ENCODE results near the gene TPM3. TPM values are rescaled to one million over a fixed set of nuclear protein-coding genes. Genes with fewer than 3 reads are reported as not detected.

Gene TPM3
- total and polyA plus RNA-seq, 10 of the 15 experiments (the other 5 are each of a cell fraction or from before 2014, with no cell fraction given): 270 to 759 (median 505) TPM

DNA sequence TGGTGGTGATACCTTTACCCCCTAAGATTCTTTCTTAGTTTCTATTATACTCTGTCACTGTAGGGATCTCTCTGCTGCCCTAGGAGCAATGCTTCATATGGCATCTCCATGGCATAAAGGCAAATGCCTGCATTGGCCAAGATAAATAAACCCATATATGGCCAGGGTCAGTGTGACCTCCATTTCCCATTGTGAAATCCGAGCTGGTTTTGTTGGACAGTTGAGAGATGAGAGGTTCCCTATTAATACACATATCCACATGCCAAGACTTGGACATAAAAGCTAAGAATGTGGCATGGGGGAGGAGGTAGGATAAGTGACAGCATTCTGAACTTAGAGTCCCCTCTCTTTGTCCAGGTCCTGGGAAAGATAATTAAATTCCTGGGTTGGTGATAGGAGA lies 1.4 kb downstream of the TPM3 start:
- no peaks in the 10 kb centered on the region for H3K9me3 ChIP-seq (replicated peaks; ENCODE audit: control insufficient read depth, insufficient read depth, low read length)
- H3K4me1 ChIP-seq (ENCODE audit: control insufficient read depth, insufficient read depth, low read length): no peaks in the 10 kb centered on the region
- H4K20me1 ChIP-seq (ENCODE audit: control insufficient read depth, insufficient read depth): no peaks in the 10 kb centered on the region
- H3K79me2 ChIP-seq (ENCODE audit: control insufficient read depth, insufficient read depth, low read length): no peaks in the 10 kb centered on the region
- no peak overlapping the region for H3K9ac ChIP-seq (ENCODE audit: control insufficient read depth, insufficient read depth, low read length)
- TF ChIP-seq SIN3A (IDR thresholded peaks at IDR 0.05; ENCODE audit: low read depth, low read length): no peak
- TF ChIP-seq CBX5 (IDR thresholded peaks at IDR 0.05; ENCODE audit: low read depth): no peak
- no peak for TF ChIP-seq KAT2A (conservative IDR thresholded peaks at IDR 0.05; ENCODE audit: control insufficient read depth, low read depth, low read length)
- TF ChIP-seq, protein P1, sequence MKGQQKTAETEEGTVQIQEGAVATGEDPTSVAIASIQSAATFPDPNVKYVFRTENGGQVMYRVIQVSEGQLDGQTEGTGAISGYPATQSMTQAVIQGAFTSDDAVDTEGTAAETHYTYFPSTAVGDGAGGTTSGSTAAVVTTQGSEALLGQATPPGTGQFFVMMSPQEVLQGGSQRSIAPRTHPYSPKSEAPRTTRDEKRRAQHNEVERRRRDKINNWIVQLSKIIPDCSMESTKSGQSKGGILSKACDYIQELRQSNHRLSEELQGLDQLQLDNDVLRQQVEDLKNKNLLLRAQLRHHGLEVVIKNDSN (IDR thresholded peaks at IDR 0.05; ENCODE audit: borderline replicate concordance, extremely low read length, insufficient read depth, low read depth, low read length): no peak
- TF ChIP-seq, protein P2, sequence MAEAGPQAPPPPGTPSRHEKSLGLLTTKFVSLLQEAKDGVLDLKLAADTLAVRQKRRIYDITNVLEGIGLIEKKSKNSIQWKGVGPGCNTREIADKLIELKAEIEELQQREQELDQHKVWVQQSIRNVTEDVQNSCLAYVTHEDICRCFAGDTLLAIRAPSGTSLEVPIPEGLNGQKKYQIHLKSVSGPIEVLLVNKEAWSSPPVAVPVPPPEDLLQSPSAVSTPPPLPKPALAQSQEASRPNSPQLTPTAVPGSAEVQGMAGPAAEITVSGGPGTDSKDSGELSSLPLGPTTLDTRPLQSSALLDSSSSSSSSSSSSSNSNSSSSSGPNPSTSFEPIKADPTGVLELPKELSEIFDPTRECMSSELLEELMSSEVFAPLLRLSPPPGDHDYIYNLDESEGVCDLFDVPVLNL (IDR thresholded peaks at IDR 0.05; ENCODE audit: low read depth, low read length): no peak
- TF ChIP-seq TCF7 (IDR thresholded peaks at IDR 0.05; ENCODE audit: borderline replicate concordance): no peak
- TF ChIP-seq SMAD5 (IDR thresholded peaks at IDR 0.05; ENCODE audit: low read depth): no peak
- TF ChIP-seq RAD21 (IDR thresholded peaks at IDR 0.05; ENCODE audit: insufficient read depth, low read depth, low read length): no peak
- no peak for TF ChIP-seq MYB (IDR thresholded peaks at IDR 0.05; ENCODE audit: borderline replicate concordance, low read depth, low read length)
- no peak for TF ChIP-seq ZZZ3 (IDR thresholded peaks at IDR 0.05; ENCODE audit: control insufficient read depth, insufficient read length, low read depth)
- CTCF ChIA-PET: interaction anchor here (5.6 kb wide), 1 partner anchor 144 kb away, joined by 37 read pairs; no protein-coding TSS in a partner anchor
- POLR2A ChIA-PET: no interaction called here
- no peak for FAIRE-seq
- in situ Hi-C loops (cut with MboI) (no loop called here), intact Hi-C loops (cut with micrococcal nuclease; ENCODE audit: unreplicated experiment) (no loop called here)
- BruUV-seq (replicated peaks): no TSS peak
- RAD21 ChIA-PET (ENCODE audit: unreplicated experiment): interaction anchor here (0.6 to 1.0 kb wide), 3 partner anchors 9 to 289 kb away, joined by 3 read pairs; no protein-coding TSS in a partner anchor
- WGBS (ENCODE audit: insufficient coverage, insufficient replicate concordance, low lambda C conversion rate, missing lambda C conversion rate): 5% methylated on average over 1 of the region's 1 CpG
- H3K4me3 ChIP-seq: no peak overlapping the region
- no peak overlapping the region for H3K27ac ChIP-seq (ENCODE audit: control insufficient read depth, insufficient read depth)
- no peak for ATAC-seq
- no peak for DNase-seq (ENCODE audit: low read depth, low spot score)
- H2AFZ ChIP-seq (ENCODE audit: control insufficient read depth, low read depth, low read length): no peak overlapping the region
- no peak overlapping the region for H3K4me2 ChIP-seq (ENCODE audit: control insufficient read depth, insufficient read depth)
- SMC1A ChIA-PET (ENCODE audit: uncharacterized antibody, unreplicated experiment): interaction anchor here (2.6 kb wide), 1 partner anchor 9 kb away, joined by 9 read pairs; no protein-coding TSS in a partner anchor
- no peaks in the 10 kb centered on the region for H3K36me3 ChIP-seq (ENCODE audit: control insufficient read depth in 2 of 2, insufficient read depth in 2 of 2, low read length in 1 of 2)
- peaks cover 0 to 3% of the 10 kb centered on the region in 2 experiments; a peak in 3 of 4 replicates for H3K27me3 ChIP-seq (replicated peaks in 1 of 2; ENCODE audit: control insufficient read depth in 2 of 2, insufficient read depth in 2 of 2, low read length in 1 of 2)

Measured in GM12878 (cell line).